RWPE2 (cell line): ENCODE measurements around the gene MPP3.

ENCODE experiments used
- ATAC-seq: fragments of 200-7000 bp; cut with Tn5 transposase; 3 replicates; pipeline ENCODE4 v1.9.1; 2021; ENCODE audit warnings: low read depth
- DNase-seq: peaks from one replicate; pipeline ENCODE4 v3.0.0-alpha.2; 2020; ENCODE audit warnings: low spot score
- H3K27ac ChIP-seq: fragments of 450-650 bp; 2 replicates; pipeline ENCODE4 v1.5.1; 2017; ENCODE audit warnings: mild to moderate bottlenecking; ENCODE audit not compliant: poor library complexity, severe bottlenecking
- H3K27me3 ChIP-seq: fragments of 250-450 bp; sonication (Bioruptor Pico); 2 replicates; pipeline ENCODE4 v1.5.1; 2021; ENCODE audit warnings: mild to moderate bottlenecking, moderate library complexity; ENCODE audit not compliant: insufficient read depth, poor library complexity, severe bottlenecking
- H3K36me3 ChIP-seq: fragments of 250-450 bp; sonication (Bioruptor Pico); 2 replicates; pipeline ENCODE4 v1.5.1; 2020; ENCODE audit warnings: low read depth, mild to moderate bottlenecking, moderate library complexity
- H3K4me1 ChIP-seq: fragments of 250-450 bp; sonication (Bioruptor Pico); 2 replicates; pipeline ENCODE4 v1.5.1; 2021; ENCODE audit warnings: mild to moderate bottlenecking, moderate library complexity; ENCODE audit not compliant: insufficient read depth, poor library complexity, severe bottlenecking
- H3K4me3 ChIP-seq: fragments of 250-450 bp; sonication (Bioruptor Pico); 2 replicates; pipeline ENCODE4 v1.5.1; 2021; ENCODE audit warnings: mild to moderate bottlenecking, moderate library complexity; ENCODE audit not compliant: severe bottlenecking
- H3K9me3 ChIP-seq: fragments of 250-450 bp; sonication (Bioruptor Pico); 2 replicates; pipeline ENCODE4 v1.5.1; 2021; ENCODE audit warnings: mild to moderate bottlenecking, moderate library complexity; ENCODE audit not compliant: severe bottlenecking
- CTCF ChIP-seq: fragments of 450-650 bp; IDR thresholded peaks from one replicate; pipeline ENCODE4 v1.5.1; 2017; ENCODE audit warnings: mild to moderate bottlenecking, moderate library complexity; ENCODE audit not compliant: poor library complexity, severe bottlenecking

The MPP3 gene

GRCh38 chr17:43812396-43813265 is 20.3 kb downstream of the MPP3 start:
- no peak overlapping the region for H3K4me3 ChIP-seq
- no peak for TF ChIP-seq CTCF
- no peaks in the 10 kb centered on the region for H3K27me3 ChIP-seq
- no peak overlapping the region for H3K27ac ChIP-seq
- no peaks in the 10 kb centered on the region for H3K9me3 ChIP-seq
- no peak for ATAC-seq
- DNase-seq = no peak
- H3K36me3 ChIP-seq = peaks cover 28% of the 10 kb centered on the region
- peaks cover 12% of the 10 kb centered on the region for H3K4me1 ChIP-seq

GRCh38 chr17:43810823-43811222 is 22.1 kb downstream of the MPP3 start:
- ATAC-seq (no peak), DNase-seq (no peak)
- H3K4me3 ChIP-seq = no peak overlapping the region
- no peaks in the 10 kb centered on the region for H3K27me3 ChIP-seq
- H3K9me3 ChIP-seq = no peaks in the 10 kb centered on the region
- H3K27ac ChIP-seq = no peak overlapping the region
- peaks cover 33% of the 10 kb centered on the region for H3K36me3 ChIP-seq
- peaks cover 12% of the 10 kb centered on the region for H3K4me1 ChIP-seq
- TF ChIP-seq CTCF = no peak

GRCh38 chr17:43810226-43810715 is 22.7 kb downstream of the MPP3 start:
- Histone ChIP-seq H3K27me3 (no peaks in the 10 kb centered on the region), H3K9me3 (no peaks in the 10 kb centered on the region), H3K4me3 (no peak overlapping the region), H3K27ac (no peak overlapping the region), H3K36me3 (peaks cover 34% of the 10 kb centered on the region), H3K4me1 (peaks cover 9% of the 10 kb centered on the region)
- ATAC-seq (no peak), DNase-seq (no peak)
- TF ChIP-seq CTCF = no peak

- no peak for TF ChIP-seq CTCF
- Histone ChIP-seq H3K4me1 (no peaks in the 10 kb centered on the region), H3K4me3 (no peak overlapping the region), H3K36me3 (peaks cover 31% of the 10 kb centered on the region), H3K9me3 (no peaks in the 10 kb centered on the region), H3K27ac (no peak overlapping the region), H3K27me3 (no peaks in the 10 kb centered on the region)
- DNase-seq (no peak), ATAC-seq (no peak)
Observed at GRCh38 chr17:43809121-43809520, 23.8 kb downstream of the MPP3 start.

- H3K4me3 ChIP-seq = no peak overlapping the region
- H3K4me1 ChIP-seq = no peaks in the 10 kb centered on the region
- no peak for TF ChIP-seq CTCF
- no peaks in the 10 kb centered on the region for H3K9me3 ChIP-seq
- ATAC-seq = no peak
- no peaks in the 10 kb centered on the region for H3K27me3 ChIP-seq
- no peak overlapping the region for H3K27ac ChIP-seq
- DNase-seq = no peak
- H3K36me3 ChIP-seq = peaks cover 21% of the 10 kb centered on the region
Observed at GRCh38 chr17:43808076-43808475, 24.9 kb downstream of the MPP3 start.
